ENCODE measurements around the gene IL22RA1.

IL22RA1 gene

GRCh38 chr1:24117132-24117531 lies 25.8 kb downstream of the IL22RA1 start:
- in situ Hi-C loops (cut with HindIII; ENCODE audit: low pct_ligation_motif_present, low sequenced_read_pairs) = no loop called here
- DNase-seq = no peak
- H3K27me3 ChIP-seq (replicated peaks) = no peaks in the 10 kb centered on the region
- no peak for TF ChIP-seq CTCF (IDR thresholded peaks at IDR 0.05; ENCODE audit: low read depth, low read length, missing control alignments)
- H3K36me3 ChIP-seq (replicated peaks) = no peaks in the 10 kb centered on the region
- no peak overlapping the region for H3K4me3 ChIP-seq (ENCODE audit: low read depth, low read length)
- H3K27ac ChIP-seq = no peak overlapping the region

- Histone ChIP-seq H3K36me3 (replicated peaks) (no peaks in the 10 kb centered on the region), H3K4me3 (ENCODE audit: low read depth, low read length) (no peak overlapping the region), H3K27me3 (replicated peaks) (no peaks in the 10 kb centered on the region), H3K27ac (no peak overlapping the region)
- DNase-seq = no peak
- in situ Hi-C loops (cut with HindIII; ENCODE audit: low pct_ligation_motif_present, low sequenced_read_pairs) = no loop called here
- TF ChIP-seq CTCF (IDR thresholded peaks at IDR 0.05; ENCODE audit: low read depth, low read length, missing control alignments) = no peak
These were observed 28.2 kb downstream of the IL22RA1 start for GRCh38 chr1:24114753-24115152.

- no peak for DNase-seq
- no peaks in the 10 kb centered on the region for H3K27me3 ChIP-seq (replicated peaks)
- H3K36me3 ChIP-seq (replicated peaks) = no peaks in the 10 kb centered on the region
- H3K4me3 ChIP-seq (ENCODE audit: low read depth, low read length) = no peak overlapping the region
- H3K27ac ChIP-seq = no peak overlapping the region
- in situ Hi-C loops (cut with HindIII; ENCODE audit: low pct_ligation_motif_present, low sequenced_read_pairs) = no loop called here
- no peak for TF ChIP-seq CTCF (IDR thresholded peaks at IDR 0.05; ENCODE audit: low read depth, low read length, missing control alignments)
These were observed 29.3 kb downstream of the IL22RA1 start for GRCh38 chr1:24113641-24114033.

GRCh38 chr1:24111996-24112779 lies 30.8 kb downstream of the IL22RA1 start, which contains the start of gene MYOM3:
MYOM3 (minus strand) TSS chr1:24112135; CDS start chr1:24108636, 3,499 bp downstream.
- Histone ChIP-seq H3K27me3 (replicated peaks) (no peaks in the 10 kb centered on the region), H3K36me3 (replicated peaks) (no peaks in the 10 kb centered on the region), H3K4me3 (ENCODE audit: low read depth, low read length) (peak within 1 kb of the TSS; percentile 5), H3K27ac (no peak within 1 kb of the TSS)
- DNase-seq = peak; percentile 70
- TF ChIP-seq CTCF (IDR thresholded peaks at IDR 0.05; ENCODE audit: low read depth, low read length, missing control alignments) = peak; percentile 80
- in situ Hi-C loops (cut with HindIII; ENCODE audit: low pct_ligation_motif_present, low sequenced_read_pairs) = no loop called here

GRCh38 chr1:24111262-24111995 lies 31.5 kb downstream of the IL22RA1 start:
- in situ Hi-C loops (cut with HindIII; ENCODE audit: low pct_ligation_motif_present, low sequenced_read_pairs) = no loop called here
- no peaks in the 10 kb centered on the region for H3K36me3 ChIP-seq (replicated peaks)
- H3K4me3 ChIP-seq (ENCODE audit: low read depth, low read length) = no peak overlapping the region
- no peak for TF ChIP-seq CTCF (IDR thresholded peaks at IDR 0.05; ENCODE audit: low read depth, low read length, missing control alignments)
- no peak for DNase-seq
- no peaks in the 10 kb centered on the region for H3K27me3 ChIP-seq (replicated peaks)
- no peak overlapping the region for H3K27ac ChIP-seq

Data from brain microvascular endothelial cell (primary cell).